ENCODE data around the gene OCRL.

- TF ChIP-seq YY1 (IDR thresholded peaks at IDR 0.05; ENCODE audit: low read depth): no peak
- no peak for TF ChIP-seq RAD21 (IDR thresholded peaks at IDR 0.05; ENCODE audit: low read depth)
- no peak for TF ChIP-seq CREB1 (IDR thresholded peaks at IDR 0.05; ENCODE audit: low read depth)
- no peak for TF ChIP-seq EP300 (IDR thresholded peaks at IDR 0.05; ENCODE audit: borderline replicate concordance)
- TF ChIP-seq USF1 (IDR thresholded peaks at IDR 0.05): no peak
- no peak for TF ChIP-seq TEAD4 (IDR thresholded peaks at IDR 0.05)
- TF ChIP-seq TCF12 (IDR thresholded peaks at IDR 0.05; ENCODE audit: low read depth): no peak
- 0 out of 2 replicates have a peak, but pooled peaks have one; percentile 20 for TF ChIP-seq TAF1 (IDR thresholded peaks at IDR 0.05; ENCODE audit: low read depth)
- no peak for TF ChIP-seq REST (IDR thresholded peaks at IDR 0.05; ENCODE audit: low read depth)
- no peak for TF ChIP-seq FOXM1 (IDR thresholded peaks at IDR 0.05; ENCODE audit: borderline replicate concordance, low read depth)
Measured at GRCh38 chrX:129522184-129523078, 17.6 kb upstream of the OCRL start.
